ENCODE results near the gene MBD6. TPM values are rescaled to one million over a fixed set of nuclear protein-coding genes. Genes with fewer than 3 reads are reported as not detected.
A peak's percentile ranks its signal among the peaks of the same experiment; 100 is the strongest.

The MBD6 gene
- polyA plus RNA-seq, 2 of the 4 experiments (the other 2 are of a cell fraction) = 4.6 to 24.2 TPM

- H3K4me2 ChIP-seq = no peak overlapping the region
- H3K9me3 ChIP-seq = no peaks in the 10 kb centered on the region
- H3K4me1 ChIP-seq = peaks cover 14% of the 10 kb centered on the region
- POLR2A ChIA-PET = no interaction called here
- DNase-seq (ENCODE audit: low read depth in 1 of 2, low spot score in 1 of 2) (no peak), ATAC-seq (no peak), FAIRE-seq (no peak)
- TF ChIP-seq NR3C1 (IDR thresholded peaks at IDR 0.05) = no peak
- peak; percentile 7 to 27; a peak in 1 of 5 replicates for TF ChIP-seq JUN (IDR thresholded peaks at IDR 0.05)
- CTCF ChIA-PET = interaction anchor here (1.7 to 2.0 kb wide), 3 partner anchors 9 to 54 kb away, joined by 4 to 5 read pairs (median 4); no protein-coding TSS in a partner anchor
- no peak overlapping the region for H3K4me3 ChIP-seq
- no peak overlapping the region for H3K27ac ChIP-seq
- WGBS (ENCODE audit: missing lambda C conversion rate) = 87% methylated on average over 8 of the region's 10 CpGs
Observed at GRCh38 chr12:57528831-57529555, 6.4 kb downstream of the MBD6 start.

DNA sequence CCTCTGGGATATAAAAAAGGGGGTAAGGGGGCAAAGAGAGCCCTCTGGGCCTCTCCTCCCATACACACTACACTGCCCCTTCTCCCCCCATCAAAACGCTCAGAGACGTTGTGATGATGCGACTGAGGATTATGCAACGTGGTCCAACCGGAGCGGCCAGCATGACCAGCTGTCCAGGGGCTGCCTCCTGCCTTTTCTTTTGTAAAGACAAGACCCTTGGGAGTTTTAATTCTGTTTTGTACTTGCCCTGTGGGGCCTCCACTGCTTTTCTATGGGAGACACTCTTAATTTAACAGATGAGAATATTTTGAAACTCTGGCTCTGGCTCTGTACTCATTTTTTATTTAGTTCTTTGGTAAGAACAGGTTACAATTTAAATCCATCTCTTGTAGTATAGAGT lies 7.2 kb downstream of the MBD6 start:
- DNase-seq (ENCODE audit: low read depth in 1 of 2, low spot score in 1 of 2) (no peak), ATAC-seq (no peak), FAIRE-seq (no peak)
- Histone ChIP-seq H3K4me2 (no peak overlapping the region), H3K4me1 (peaks cover 6% of the 10 kb centered on the region; the same call in 2 of the 3 replicates), H3K4me3 (no peak overlapping the region), H3K27ac (no peak overlapping the region), H3K9me3 (no peaks in the 10 kb centered on the region)
- TF ChIP-seq NPAS2 (CRISPR knock-in tag; IDR thresholded peaks at IDR 0.05; ENCODE audit: borderline replicate concordance) (no peak), TP53 (CRISPR knock-in tag; IDR thresholded peaks at IDR 0.05) (no peak), SREBF2 (IDR thresholded peaks at IDR 0.05) (no peak)
- TF ChIP-seq, protein P1, sequence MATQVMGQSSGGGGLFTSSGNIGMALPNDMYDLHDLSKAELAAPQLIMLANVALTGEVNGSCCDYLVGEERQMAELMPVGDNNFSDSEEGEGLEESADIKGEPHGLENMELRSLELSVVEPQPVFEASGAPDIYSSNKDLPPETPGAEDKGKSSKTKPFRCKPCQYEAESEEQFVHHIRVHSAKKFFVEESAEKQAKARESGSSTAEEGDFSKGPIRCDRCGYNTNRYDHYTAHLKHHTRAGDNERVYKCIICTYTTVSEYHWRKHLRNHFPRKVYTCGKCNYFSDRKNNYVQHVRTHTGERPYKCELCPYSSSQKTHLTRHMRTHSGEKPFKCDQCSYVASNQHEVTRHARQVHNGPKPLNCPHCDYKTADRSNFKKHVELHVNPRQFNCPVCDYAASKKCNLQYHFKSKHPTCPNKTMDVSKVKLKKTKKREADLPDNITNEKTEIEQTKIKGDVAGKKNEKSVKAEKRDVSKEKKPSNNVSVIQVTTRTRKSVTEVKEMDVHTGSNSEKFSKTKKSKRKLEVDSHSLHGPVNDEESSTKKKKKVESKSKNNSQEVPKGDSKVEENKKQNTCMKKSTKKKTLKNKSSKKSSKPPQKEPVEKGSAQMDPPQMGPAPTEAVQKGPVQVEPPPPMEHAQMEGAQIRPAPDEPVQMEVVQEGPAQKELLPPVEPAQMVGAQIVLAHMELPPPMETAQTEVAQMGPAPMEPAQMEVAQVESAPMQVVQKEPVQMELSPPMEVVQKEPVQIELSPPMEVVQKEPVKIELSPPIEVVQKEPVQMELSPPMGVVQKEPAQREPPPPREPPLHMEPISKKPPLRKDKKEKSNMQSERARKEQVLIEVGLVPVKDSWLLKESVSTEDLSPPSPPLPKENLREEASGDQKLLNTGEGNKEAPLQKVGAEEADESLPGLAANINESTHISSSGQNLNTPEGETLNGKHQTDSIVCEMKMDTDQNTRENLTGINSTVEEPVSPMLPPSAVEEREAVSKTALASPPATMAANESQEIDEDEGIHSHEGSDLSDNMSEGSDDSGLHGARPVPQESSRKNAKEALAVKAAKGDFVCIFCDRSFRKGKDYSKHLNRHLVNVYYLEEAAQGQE (IDR thresholded peaks at IDR 0.05) = no peak
- ChIA-PET POLR2A (no interaction called here), CTCF (interaction anchor here (0.8 to 2.0 kb wide), 3 partner anchors 13 to 68 kb away, joined by 4 read pairs; no protein-coding TSS in a partner anchor)
- WGBS (ENCODE audit: missing lambda C conversion rate) = 86% methylated on average over 6 of the region's 6 CpGs

GRCh38 chr12:57530396-57531142 lies 7.9 kb downstream of the MBD6 start:
- Histone ChIP-seq H3K4me1 (no peaks in the 10 kb centered on the region), H3K27ac (no peak overlapping the region), H3K9me3 (no peaks in the 10 kb centered on the region), H3K4me3 (no peak overlapping the region), H3K4me2 (no peak overlapping the region)
- DNase-seq (ENCODE audit: low read depth in 1 of 2, low spot score in 1 of 2) (no peak), ATAC-seq (no peak), FAIRE-seq (no peak)
- ChIA-PET POLR2A (no interaction called here), CTCF (interaction anchor here (0.8 to 2.3 kb wide), 6 partner anchors 9 to 68 kb away, joined by 4 to 8 read pairs (median 4); no protein-coding TSS in a partner anchor)
- WGBS (ENCODE audit: missing lambda C conversion rate) = 86% methylated on average over 5 of the region's 5 CpGs
- TF ChIP-seq ZNF302 (CRISPR knock-in tag; IDR thresholded peaks at IDR 0.05) (no peak), KDM5A (IDR thresholded peaks at IDR 0.05) (no peak), EP300 (IDR thresholded peaks at IDR 0.05) (no peak), MYC (IDR thresholded peaks at IDR 0.05; ENCODE audit: borderline replicate concordance, low read length) (no peak), HOXB5 (CRISPR knock-in tag; IDR thresholded peaks at IDR 0.05) (no peak), PHF8 (IDR thresholded peaks at IDR 0.05; ENCODE audit: borderline replicate concordance, low read depth) (no peak), CBX8 (IDR thresholded peaks at IDR 0.05) (no peak), RCOR1 (IDR thresholded peaks at IDR 0.05; ENCODE audit: low read depth, low read length) (no peak), POLR2AphosphoS2 (conservative IDR thresholded peaks at IDR 0.05; ENCODE audit: low read length) (no peak), CHD2 (IDR thresholded peaks at IDR 0.05; ENCODE audit: low read length, partially characterized antibody) (no peak), KDM1A (IDR thresholded peaks at IDR 0.05; ENCODE audit: low read depth) (no peak), GATA3 (IDR thresholded peaks at IDR 0.05; ENCODE audit: borderline replicate concordance) (no peak), E2F6 (IDR thresholded peaks at IDR 0.05; ENCODE audit: borderline replicate concordance, low read depth) (no peak), EHMT2 (IDR thresholded peaks at IDR 0.05; ENCODE audit: low read depth) (no peak), JUN (IDR thresholded peaks at IDR 0.05) (no peak)
- TF ChIP-seq, protein P2, sequence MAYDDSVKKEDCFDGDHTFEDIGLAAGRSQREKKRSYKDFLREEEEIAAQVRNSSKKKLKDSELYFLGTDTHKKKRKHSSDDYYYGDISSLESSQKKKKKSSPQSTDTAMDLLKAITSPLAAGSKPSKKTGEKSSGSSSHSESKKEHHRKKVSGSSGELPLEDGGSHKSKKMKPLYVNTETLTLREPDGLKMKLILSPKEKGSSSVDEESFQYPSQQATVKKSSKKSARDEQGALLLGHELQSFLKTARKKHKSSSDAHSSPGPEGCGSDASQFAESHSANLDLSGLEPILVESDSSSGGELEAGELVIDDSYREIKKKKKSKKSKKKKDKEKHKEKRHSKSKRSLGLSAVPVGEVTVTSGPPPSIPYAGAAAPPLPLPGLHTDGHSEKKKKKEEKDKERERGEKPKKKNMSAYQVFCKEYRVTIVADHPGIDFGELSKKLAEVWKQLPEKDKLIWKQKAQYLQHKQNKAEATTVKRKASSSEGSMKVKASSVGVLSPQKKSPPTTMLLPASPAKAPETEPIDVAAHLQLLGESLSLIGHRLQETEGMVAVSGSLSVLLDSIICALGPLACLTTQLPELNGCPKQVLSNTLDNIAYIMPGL (CRISPR knock-in tag; IDR thresholded peaks at IDR 0.05; ENCODE audit: borderline replicate concordance) = no peak

All from A549 (cell line).